Keratinocyte (primary cell): ENCODE measurements around the gene PIBF1.

Experiments used
- CTCF ChIP-seq, 3 experiments: IDR thresholded peaks in 1 of 3; conservative IDR thresholded peaks in 1 of 3; optimal IDR thresholded peaks in 1 of 3; 2 replicates in 2 of 3; 3 replicates in 1 of 3; pipeline versions ENCODE3 to v1.5.1; 2011; ENCODE audit warnings: low read length in 3 of 3, mild to moderate bottlenecking in 3 of 3, moderate library complexity in 2 of 3, control low read depth in 1 of 3, inconsistent platforms in 1 of 3; ENCODE audit not compliant: insufficient read depth in 2 of 3; ENCODE audit errors: extremely low read depth in 1 of 3
- EZH2 ChIP-seq: IDR thresholded peaks from one replicate; pipeline ENCODE4 v1.6.1; 2012; ENCODE audit warnings: inconsistent platforms, mild to moderate bottlenecking, low read length, moderate library complexity

- TF ChIP-seq CTCF (optimal IDR thresholded peaks at IDR 0.05 in 1 of 3, IDR thresholded peaks at IDR 0.05 in 1 of 3, conservative IDR thresholded peaks at IDR 0.05 in 1 of 3; ENCODE audit: extremely low read depth in 1 of 3, insufficient read depth in 2 of 3, low read length in 3 of 3) (no peak), EZH2 (no peak)
These were observed 272.8 kb downstream of the PIBF1 start for GRCh38 chr13:73054712-73055111.
